DND-41 (cell line): ENCODE results near the gene NOSTRIN.

Source experiments
- EZH2 ChIP-seq: IDR thresholded peaks from 3 replicates; pipeline ENCODE4 v1.6.1; 2012; ENCODE audit warnings: borderline replicate concordance, low read depth, mild to moderate bottlenecking, moderate library complexity, low read length, inconsistent platforms; ENCODE audit not compliant: severe bottlenecking
- TF ChIP-seq, protein P1 (sequence below): IDR thresholded peaks from 2 replicates; pipeline ENCODE4 v1.5.1; 2012; ENCODE audit warnings: borderline replicate concordance, low read length, moderate library complexity, mild to moderate bottlenecking; ENCODE audit not compliant: poor library complexity, severe bottlenecking; ENCODE audit errors: extremely low read depth

GRCh38 chr2:168890006-168890782 lies 87.8 kb downstream of the NOSTRIN start, which contains the start of gene SPC25:
- TF ChIP-seq, protein P1, sequence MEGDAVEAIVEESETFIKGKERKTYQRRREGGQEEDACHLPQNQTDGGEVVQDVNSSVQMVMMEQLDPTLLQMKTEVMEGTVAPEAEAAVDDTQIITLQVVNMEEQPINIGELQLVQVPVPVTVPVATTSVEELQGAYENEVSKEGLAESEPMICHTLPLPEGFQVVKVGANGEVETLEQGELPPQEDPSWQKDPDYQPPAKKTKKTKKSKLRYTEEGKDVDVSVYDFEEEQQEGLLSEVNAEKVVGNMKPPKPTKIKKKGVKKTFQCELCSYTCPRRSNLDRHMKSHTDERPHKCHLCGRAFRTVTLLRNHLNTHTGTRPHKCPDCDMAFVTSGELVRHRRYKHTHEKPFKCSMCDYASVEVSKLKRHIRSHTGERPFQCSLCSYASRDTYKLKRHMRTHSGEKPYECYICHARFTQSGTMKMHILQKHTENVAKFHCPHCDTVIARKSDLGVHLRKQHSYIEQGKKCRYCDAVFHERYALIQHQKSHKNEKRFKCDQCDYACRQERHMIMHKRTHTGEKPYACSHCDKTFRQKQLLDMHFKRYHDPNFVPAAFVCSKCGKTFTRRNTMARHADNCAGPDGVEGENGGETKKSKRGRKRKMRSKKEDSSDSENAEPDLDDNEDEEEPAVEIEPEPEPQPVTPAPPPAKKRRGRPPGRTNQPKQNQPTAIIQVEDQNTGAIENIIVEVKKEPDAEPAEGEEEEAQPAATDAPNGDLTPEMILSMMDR, result peak; percentile 3
- no peak for TF ChIP-seq EZH2
